Measurements from ENCODE around the gene KCNG2. TPM values are rescaled to one million over a fixed set of nuclear protein-coding genes. Genes with fewer than 3 reads are reported as not detected.

KCNG2 gene
- total RNA-seq, 1 experiment from 2014 or later, result not detected

DNA sequence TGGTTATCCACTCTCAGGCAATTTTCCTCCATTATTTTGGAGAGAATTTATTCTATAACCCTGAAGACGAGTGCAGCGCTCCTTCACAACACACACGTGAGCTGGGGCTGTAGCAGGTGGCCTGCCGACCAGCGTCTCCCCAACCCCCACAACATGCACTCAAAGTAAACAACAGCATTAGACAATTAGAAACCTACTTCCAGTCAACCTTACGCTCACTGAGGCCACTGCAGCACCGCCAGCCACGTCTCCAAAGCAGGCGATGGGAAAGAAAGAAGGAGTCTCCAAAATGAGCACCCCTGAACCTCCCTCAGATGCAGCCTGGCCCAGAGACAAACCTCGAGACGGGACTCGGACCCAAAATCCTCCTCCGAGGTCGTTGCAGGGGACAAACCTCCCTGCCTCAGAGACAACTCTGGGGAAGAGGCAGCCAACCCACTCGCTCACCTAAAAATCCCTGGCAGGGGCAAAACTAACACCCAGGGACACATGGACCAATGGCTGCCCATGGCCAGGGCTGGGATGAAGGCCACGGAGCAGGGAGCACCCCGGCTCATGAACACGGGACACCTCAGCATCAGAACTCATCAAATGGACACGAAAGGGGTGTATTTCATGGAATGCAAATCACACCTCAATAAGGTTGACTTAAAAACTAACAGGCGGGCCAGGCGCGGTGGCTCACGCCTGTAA is 151.1 kb downstream of the KCNG2 start:
- Histone ChIP-seq H3K36me3 (ENCODE audit: control insufficient read depth in 1 of 2, insufficient read depth in 2 of 2, low read length in 2 of 2) (peaks cover 0 to 11% of the 10 kb centered on the region in 2 experiments; a peak in 1 of 4 replicates), H3K9ac (ENCODE audit: low read length) (no peak overlapping the region), H3K4me2 (ENCODE audit: low read length) (no peak overlapping the region), H3K9me3 (ENCODE audit: control insufficient read depth in 1 of 2, insufficient read depth in 1 of 2, low read depth in 1 of 2, low read length in 2 of 2) (no peaks in the 10 kb centered on the region), H3K4me1 (ENCODE audit: control insufficient read depth in 1 of 2, insufficient read depth in 2 of 2, low read length in 2 of 2) (peaks cover 3 to 16% of the 10 kb centered on the region in 2 experiments; a peak in 2 of 4 replicates), H3K27ac (ENCODE audit: low read depth, low read length) (no peak overlapping the region), H3K9me2 (ENCODE audit: insufficient read depth) (no peaks in the 10 kb centered on the region), H2AFZ (ENCODE audit: low read depth, low read length, poor library complexity, severe bottlenecking) (no peak overlapping the region), H3K4me3 (replicated peaks in 1 of 2; ENCODE audit: low read depth in 1 of 2, low read length in 2 of 2) (no peak overlapping the region), H3K27me3 (ENCODE audit: insufficient read depth, low read length) (no peaks in the 10 kb centered on the region), H4K20me1 (ENCODE audit: insufficient read depth) (peaks cover 3% of the 10 kb centered on the region; the same call in 1 of the 2 replicates), H3K79me2 (ENCODE audit: insufficient read depth, low read length) (peaks cover 70% of the 10 kb centered on the region)
- ATAC-seq (no peak), DNase-seq (ENCODE audit: low read depth, low spot score) (no peak)
- CTCF ChIA-PET, result no interaction called here
- intact Hi-C loops (cut with micrococcal nuclease), result no loop called here
- POLR2A ChIA-PET, result no interaction called here
- RAD21 ChIA-PET (ENCODE audit: low non-redundant PET in 1 of 2, low total read pairs in 2 of 2, uncharacterized antibody in 2 of 2, unreplicated experiment in 2 of 2), result no interaction called here
- TF ChIP-seq EGR1 (IDR thresholded peaks at IDR 0.05; ENCODE audit: low read depth) (no peak), EZH2 (IDR thresholded peaks at IDR 0.05) (no peak), YY1 (IDR thresholded peaks at IDR 0.05; ENCODE audit: extremely low read depth, insufficient replicate concordance, low read depth, low read length) (no peak), JUND (IDR thresholded peaks at IDR 0.05) (no peak), POLR2A (IDR thresholded peaks at IDR 0.05; ENCODE audit: borderline replicate concordance, extremely low read depth, insufficient read depth, insufficient read length) (no peak), ZNF274 (IDR thresholded peaks at IDR 0.05; ENCODE audit: low read depth, low read length) (no peak), TCF7L2 (IDR thresholded peaks at IDR 0.05; ENCODE audit: borderline replicate concordance, extremely low read depth, insufficient read depth, insufficient read length) (no peak), FOSL1 (IDR thresholded peaks at IDR 0.05; ENCODE audit: low read depth) (no peak), SIN3A (IDR thresholded peaks at IDR 0.05; ENCODE audit: low read depth) (no peak), CEBPB (IDR thresholded peaks at IDR 0.05; ENCODE audit: low read depth) (no peak)
- TF ChIP-seq, protein P1, sequence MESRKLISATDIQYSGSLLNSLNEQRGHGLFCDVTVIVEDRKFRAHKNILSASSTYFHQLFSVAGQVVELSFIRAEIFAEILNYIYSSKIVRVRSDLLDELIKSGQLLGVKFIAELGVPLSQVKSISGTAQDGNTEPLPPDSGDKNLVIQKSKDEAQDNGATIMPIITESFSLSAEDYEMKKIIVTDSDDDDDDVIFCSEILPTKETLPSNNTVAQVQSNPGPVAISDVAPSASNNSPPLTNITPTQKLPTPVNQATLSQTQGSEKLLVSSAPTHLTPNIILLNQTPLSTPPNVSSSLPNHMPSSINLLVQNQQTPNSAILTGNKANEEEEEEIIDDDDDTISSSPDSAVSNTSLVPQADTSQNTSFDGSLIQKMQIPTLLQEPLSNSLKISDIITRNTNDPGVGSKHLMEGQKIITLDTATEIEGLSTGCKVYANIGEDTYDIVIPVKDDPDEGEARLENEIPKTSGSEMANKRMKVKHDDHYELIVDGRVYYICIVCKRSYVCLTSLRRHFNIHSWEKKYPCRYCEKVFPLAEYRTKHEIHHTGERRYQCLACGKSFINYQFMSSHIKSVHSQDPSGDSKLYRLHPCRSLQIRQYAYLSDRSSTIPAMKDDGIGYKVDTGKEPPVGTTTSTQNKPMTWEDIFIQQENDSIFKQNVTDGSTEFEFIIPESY (IDR thresholded peaks at IDR 0.05; ENCODE audit: extremely low read depth, insufficient replicate concordance, low read length), result no peak
- TF ChIP-seq, protein P2, sequence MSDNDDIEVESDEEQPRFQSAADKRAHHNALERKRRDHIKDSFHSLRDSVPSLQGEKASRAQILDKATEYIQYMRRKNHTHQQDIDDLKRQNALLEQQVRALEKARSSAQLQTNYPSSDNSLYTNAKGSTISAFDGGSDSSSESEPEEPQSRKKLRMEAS (IDR thresholded peaks at IDR 0.05), result no peak
- TF ChIP-seq, protein P3, sequence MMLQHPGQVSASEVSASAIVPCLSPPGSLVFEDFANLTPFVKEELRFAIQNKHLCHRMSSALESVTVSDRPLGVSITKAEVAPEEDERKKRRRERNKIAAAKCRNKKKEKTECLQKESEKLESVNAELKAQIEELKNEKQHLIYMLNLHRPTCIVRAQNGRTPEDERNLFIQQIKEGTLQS (IDR thresholded peaks at IDR 0.05), result no peak
- no TSS peak for BruUV-seq (replicated peaks)

Other genes starting within 250 kb of the KCNG2 start
- gene CTDP1, start 118.1 kb upstream of the KCNG2 start, total RNA-seq (2021; ENCODE audit: unreplicated experiment), result 24.9 TPM
- 44.9 TPM for gene SLC66A2, start 153.7 kb downstream of the KCNG2 start, total RNA-seq (2021; ENCODE audit: unreplicated experiment)
- 41.4 TPM for gene HSBP1L1, start 166.7 kb downstream of the KCNG2 start, total RNA-seq (2021; ENCODE audit: unreplicated experiment)
- 178 TPM for gene TXNL4A, start 190.6 kb downstream of the KCNG2 start, total RNA-seq (2021; ENCODE audit: unreplicated experiment)
- gene RBFA, start 236.5 kb downstream of the KCNG2 start, total RNA-seq (2021; ENCODE audit: unreplicated experiment), result 45.3 TPM

Measured in HCT116 (cell line).